Activated T-helper 1 cell treated with anti-CD3 and anti-CD28 coated beads, Interleukin-12 subunit alpha, Interleukin-12 subunit beta, Interleukin-2, Interleukin-4 antibody, amounts not matched to agents 30 ng/mL and 10 ng/mL and 1 ng/mL, durations not matched to agents 14 hours and 24 hours and 36 hours (primary cell): ENCODE data around the gene BAG3. TPM values are rescaled to one million over a fixed set of nuclear protein-coding genes. Genes with fewer than 3 reads are reported as not detected.
"Not testable (repeated sequence)": the region's sequence is repeated elsewhere in the genome, so short reads cannot be mapped to it uniquely, and the experiment has no call there.

Experiments
- DNase-seq: peaks from one replicate; pipeline ENCODE4 v3.0.0; 2021; ENCODE audit warnings: low spot score
- H3K27ac Mint-ChIP-seq: one replicate; pipeline ENCODE4 v1.8.0; 2021; ENCODE audit warnings: mild to moderate bottlenecking, mixed read lengths
- H3K27me3 Mint-ChIP-seq: one replicate; pipeline ENCODE4 v1.8.0; 2022; ENCODE audit warnings: mild to moderate bottlenecking, moderate library complexity, mixed read lengths; ENCODE audit not compliant: insufficient read depth
- H3K36me3 Mint-ChIP-seq: one replicate; pipeline ENCODE4 v1.8.0; 2021; ENCODE audit warnings: low read depth, mixed read lengths
- H3K4me1 Mint-ChIP-seq: one replicate; pipeline ENCODE4 v1.8.0; 2021; ENCODE audit warnings: low read depth, mixed read lengths
- H3K4me3 Mint-ChIP-seq: one replicate; pipeline ENCODE4 v1.8.0; 2021; ENCODE audit warnings: mild to moderate bottlenecking, moderate library complexity, mixed read lengths
- H3K9me3 Mint-ChIP-seq: one replicate; pipeline ENCODE4 v1.8.0; 2021; ENCODE audit warnings: mixed read lengths
- intact Hi-C: fragments of 100-400 bp; cut with micrococcal nuclease; formaldehyde crosslinking; loops from one replicate; pipeline ENCODE4 v1.15.1; 2024
- total RNA-seq: library from RNA; stranded (reverse); gene quantifications from 2 replicates; pipeline ENCODE4 v1.2.3, GENCODE V29; 2022

Gene BAG3
- total RNA-seq, 1 donor from 2014 or later = 30.4 TPM

- DNase-seq = no peak
- Mint-ChIP-seq H3K4me1 (peaks cover 60% of the 10 kb centered on the region), H3K9me3 (no peaks in the 10 kb centered on the region), H3K27me3 (no peaks in the 10 kb centered on the region), H3K36me3 (peaks cover 14% of the 10 kb centered on the region), H3K27ac (no peak overlapping the region), H3K4me3 (no peak overlapping the region)
- intact Hi-C loops = loop anchor here (10.0 kb wide), 1 partner anchor 355 kb away; no protein-coding TSS in a partner anchor
Observed at GRCh38 chr10:119659951-119660350, 8.8 kb downstream of the BAG3 start.

- intact Hi-C loops, H3K27ac Mint-ChIP-seq, DNase-seq, H3K9me3 Mint-ChIP-seq, H3K4me3 Mint-ChIP-seq, H3K27me3 Mint-ChIP-seq: not testable (repeated sequence)
- peaks cover 52% of the 10 kb centered on the region for H3K4me1 Mint-ChIP-seq
- peaks cover 15% of the 10 kb centered on the region for H3K36me3 Mint-ChIP-seq
Observed at GRCh38 chr10:119662076-119662605, 11.0 kb downstream of the BAG3 start.

DNA sequence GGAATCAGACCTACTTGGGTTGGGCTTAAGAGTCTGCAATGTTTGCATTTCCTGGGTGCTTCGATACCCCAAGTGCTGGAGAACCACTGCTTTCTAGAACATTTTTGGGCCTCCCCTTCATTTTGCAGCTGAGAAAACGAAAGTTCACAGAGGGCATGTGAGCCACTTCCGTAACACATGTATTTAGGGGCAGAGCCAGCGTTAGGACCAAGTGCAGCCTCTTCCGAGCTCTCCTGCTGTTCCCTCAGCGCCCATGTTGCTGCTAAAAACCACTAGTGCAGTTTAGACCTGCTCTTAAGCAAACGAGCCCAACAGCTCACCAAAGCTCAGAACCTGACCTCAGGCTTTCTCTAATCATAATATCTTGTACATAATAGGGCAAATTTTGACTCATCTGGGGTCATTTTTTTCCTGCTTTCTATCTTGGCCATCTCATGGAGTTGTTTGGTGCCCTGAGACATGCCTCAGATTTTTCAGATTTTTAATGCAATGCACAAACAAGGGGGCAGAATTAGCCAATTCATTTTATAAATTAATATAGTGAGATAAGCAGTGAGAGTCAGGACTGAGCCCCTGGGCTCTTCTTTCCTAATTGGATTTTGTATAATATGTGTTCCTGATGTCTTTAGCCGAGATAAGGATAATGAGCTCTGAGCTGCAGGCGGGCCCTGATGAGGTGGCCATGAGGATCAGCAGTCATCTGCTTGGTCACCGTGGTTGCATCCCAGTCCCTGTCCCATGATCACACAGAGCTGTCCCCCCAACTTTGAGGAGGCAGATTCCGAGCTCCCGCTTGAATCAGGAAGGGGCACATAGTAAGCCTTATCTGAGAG, 12.9 kb downstream of the BAG3 start:
- peaks cover 50% of the 10 kb centered on the region for H3K4me1 Mint-ChIP-seq
- H3K27ac Mint-ChIP-seq = peak overlapping the region; percentile 87
- H3K36me3 Mint-ChIP-seq = peaks cover 11% of the 10 kb centered on the region
- intact Hi-C loops = no loop called here
- H3K27me3 Mint-ChIP-seq = no peaks in the 10 kb centered on the region
- no peaks in the 10 kb centered on the region for H3K9me3 Mint-ChIP-seq
- peak; percentile 13 for DNase-seq
- peak overlapping the region; percentile 57 for H3K4me3 Mint-ChIP-seq

GRCh38 chr10:119665901-119666708, 14.9 kb downstream of the BAG3 start:
- Mint-ChIP-seq H3K36me3 (peaks cover 14% of the 10 kb centered on the region), H3K4me3 (no peak overlapping the region), H3K27me3 (no peaks in the 10 kb centered on the region), H3K4me1 (peaks cover 49% of the 10 kb centered on the region), H3K27ac (peak overlapping the region; percentile 51), H3K9me3 (no peaks in the 10 kb centered on the region)
- DNase-seq = no peak
- intact Hi-C loops = no loop called here

DNA sequence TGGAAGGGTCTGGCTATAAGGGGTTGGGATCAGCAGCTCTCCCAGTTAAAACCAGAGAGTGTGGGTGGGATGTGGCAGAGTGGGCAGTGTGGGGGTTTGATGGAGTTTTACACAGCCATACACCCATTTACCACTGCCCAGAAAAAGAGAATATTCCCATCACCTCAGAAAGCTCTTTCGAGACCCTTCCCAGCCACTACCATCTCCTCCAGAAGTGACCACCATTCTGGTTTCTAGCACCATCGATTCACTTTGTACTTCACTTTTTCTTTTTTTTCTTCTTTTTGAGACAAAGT, 15.5 kb downstream of the BAG3 start:
- intact Hi-C loops = no loop called here
- no peak for DNase-seq
- Mint-ChIP-seq H3K4me3 (no peak overlapping the region), H3K27me3 (no peaks in the 10 kb centered on the region), H3K27ac (no peak overlapping the region), H3K4me1 (peaks cover 44% of the 10 kb centered on the region), H3K36me3 (peaks cover 17% of the 10 kb centered on the region), H3K9me3 (no peaks in the 10 kb centered on the region)

- Mint-ChIP-seq H3K27ac (no peak overlapping the region), H3K4me1 (peaks cover 41% of the 10 kb centered on the region)
Observed at GRCh38 chr10:119667562-119668328, 16.6 kb downstream of the BAG3 start.

DNA sequence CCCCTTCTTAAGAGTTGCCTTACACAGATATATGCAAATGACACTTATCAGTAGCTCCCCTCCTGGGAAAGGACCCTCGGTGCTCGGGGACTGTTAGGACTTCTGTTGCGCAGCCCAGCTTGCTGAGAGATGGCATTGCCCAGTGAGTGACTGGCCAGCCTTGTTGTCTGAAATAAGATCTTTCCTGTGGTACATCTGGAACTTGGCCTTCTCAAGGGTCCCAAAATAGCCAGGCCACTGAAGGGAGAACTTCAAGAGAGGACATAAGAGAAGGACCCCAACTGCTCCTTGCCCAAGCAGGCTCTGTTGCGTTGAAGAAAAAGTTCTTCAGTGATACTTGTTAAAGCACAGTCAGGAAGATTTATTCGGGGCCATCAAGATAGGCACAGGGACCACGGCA, 17.3 kb downstream of the BAG3 start:
- no peak for DNase-seq
- Mint-ChIP-seq H3K36me3 (peaks cover 24% of the 10 kb centered on the region), H3K27ac (no peak overlapping the region), H3K4me1 (peaks cover 36% of the 10 kb centered on the region), H3K4me3 (no peak overlapping the region), H3K9me3 (no peaks in the 10 kb centered on the region), H3K27me3 (no peaks in the 10 kb centered on the region)
- intact Hi-C loops = no loop called here

More at GRCh38 chr10:119667562-119668328, 16.6 kb downstream of the BAG3 start:
- H3K9me3 Mint-ChIP-seq = no peaks in the 10 kb centered on the region
- H3K4me3 Mint-ChIP-seq = no peak overlapping the region
- H3K36me3 Mint-ChIP-seq = peaks cover 19% of the 10 kb centered on the region
- no peaks in the 10 kb centered on the region for H3K27me3 Mint-ChIP-seq
- intact Hi-C loops = no loop called here
- no peak for DNase-seq

GRCh38 chr10:119669331-119669730, 18.2 kb downstream of the BAG3 start:
- peaks cover 27% of the 10 kb centered on the region for H3K4me1 Mint-ChIP-seq
- no peak overlapping the region for H3K4me3 Mint-ChIP-seq
- no peak overlapping the region for H3K27ac Mint-ChIP-seq
- H3K27me3 Mint-ChIP-seq = no peaks in the 10 kb centered on the region
- peaks cover 30% of the 10 kb centered on the region for H3K36me3 Mint-ChIP-seq
- no peak for DNase-seq
- H3K9me3 Mint-ChIP-seq = no peaks in the 10 kb centered on the region
- intact Hi-C loops = no loop called here

DNA sequence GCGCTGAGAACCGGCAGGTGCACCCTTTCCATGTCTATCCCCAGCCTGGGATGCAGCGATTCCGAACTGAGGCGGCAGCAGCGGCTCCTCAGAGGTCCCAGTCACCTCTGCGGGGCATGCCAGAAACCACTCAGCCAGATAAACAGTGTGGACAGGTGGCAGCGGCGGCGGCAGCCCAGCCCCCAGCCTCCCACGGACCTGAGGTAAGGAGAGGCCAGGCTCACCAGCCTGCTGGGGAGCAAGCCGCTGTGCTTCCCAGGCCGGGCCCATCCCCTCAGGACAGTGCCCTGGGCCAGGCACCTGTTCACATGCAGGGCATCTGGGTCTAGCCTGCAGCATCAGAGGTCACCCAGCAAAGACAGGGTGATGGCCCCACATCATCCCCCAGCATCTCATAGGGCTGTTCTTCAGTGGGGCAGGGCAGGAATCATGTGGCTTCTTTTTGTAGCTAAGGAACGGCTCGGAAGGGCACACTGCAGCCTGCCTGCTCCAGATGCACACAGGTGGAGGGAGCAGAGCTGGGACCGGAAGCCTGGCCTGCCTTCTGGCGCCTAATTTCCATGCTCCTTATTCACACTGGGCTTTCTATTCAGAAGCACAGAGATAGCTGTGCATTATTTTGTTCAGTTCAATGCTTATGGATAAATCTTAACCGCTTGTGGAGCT, 18.9 kb downstream of the BAG3 start:
- Mint-ChIP-seq H3K4me1 (peaks cover 23% of the 10 kb centered on the region), H3K9me3 (no peaks in the 10 kb centered on the region), H3K27ac (no peak overlapping the region), H3K27me3 (no peaks in the 10 kb centered on the region), H3K4me3 (no peak overlapping the region), H3K36me3 (peaks cover 32% of the 10 kb centered on the region)
- intact Hi-C loops = no loop called here
- DNase-seq = no peak

- Mint-ChIP-seq H3K36me3 (peaks cover 32% of the 10 kb centered on the region), H3K27me3 (no peaks in the 10 kb centered on the region), H3K9me3 (no peaks in the 10 kb centered on the region), H3K4me1 (peaks cover 23% of the 10 kb centered on the region), H3K4me3 (no peak overlapping the region), H3K27ac (no peak overlapping the region)
- DNase-seq = no peak
- intact Hi-C loops = no loop called here
Observed at GRCh38 chr10:119670717-119671116, 19.5 kb downstream of the BAG3 start.

GRCh38 chr10:119671381-119671780, 20.2 kb downstream of the BAG3 start:
- Mint-ChIP-seq H3K27ac (no peak overlapping the region), H3K4me1 (peaks cover 16% of the 10 kb centered on the region)

DNA sequence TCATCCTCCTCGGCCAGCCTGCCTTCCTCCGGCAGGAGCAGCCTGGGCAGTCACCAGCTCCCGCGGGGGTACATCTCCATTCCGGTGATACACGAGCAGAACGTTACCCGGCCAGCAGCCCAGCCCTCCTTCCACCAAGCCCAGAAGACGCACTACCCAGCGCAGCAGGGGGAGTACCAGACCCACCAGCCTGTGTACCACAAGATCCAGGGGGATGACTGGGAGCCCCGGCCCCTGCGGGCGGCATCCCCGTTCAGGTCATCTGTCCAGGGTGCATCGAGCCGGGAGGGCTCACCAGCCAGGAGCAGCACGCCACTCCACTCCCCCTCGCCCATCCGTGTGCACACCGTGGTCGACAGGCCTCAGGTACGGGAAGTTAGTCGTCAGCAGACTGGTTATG, 21.1 kb downstream of the BAG3 start:
- H3K36me3 Mint-ChIP-seq = peaks cover 34% of the 10 kb centered on the region
- no peak overlapping the region for H3K4me3 Mint-ChIP-seq
- no peaks in the 10 kb centered on the region for H3K27me3 Mint-ChIP-seq
- no peak for DNase-seq
- intact Hi-C loops = no loop called here
- H3K9me3 Mint-ChIP-seq = no peaks in the 10 kb centered on the region
- peaks cover 9% of the 10 kb centered on the region for H3K4me1 Mint-ChIP-seq
- no peak overlapping the region for H3K27ac Mint-ChIP-seq

More at GRCh38 chr10:119671381-119671780, 20.2 kb downstream of the BAG3 start:
- no peak for DNase-seq
- intact Hi-C loops = no loop called here
- no peaks in the 10 kb centered on the region for H3K27me3 Mint-ChIP-seq
- no peaks in the 10 kb centered on the region for H3K9me3 Mint-ChIP-seq
- peaks cover 27% of the 10 kb centered on the region for H3K36me3 Mint-ChIP-seq
- H3K4me3 Mint-ChIP-seq = no peak overlapping the region
